Right atrium auricular region (tissue), 2 donors: ENCODE data around the gene FAM107B. TPM values are rescaled to one million over a fixed set of nuclear protein-coding genes. Genes with fewer than 3 reads are reported as not detected.

Source experiments
- DNase-seq: peaks from one replicate; pipeline ENCODE4 v3.0.0-alpha.2; 2019; ENCODE audit warnings: low spot score
- H3K27ac ChIP-seq, 2 donors: fragments of 200-600 bp; sonication (generic); 1 replicate in 1 of 2; 2 replicates in 1 of 2; pipeline ENCODE4 v1.5.1; 2016 to 2019
- H3K27me3 ChIP-seq, 2 donors: fragments of 200-600 bp; sonication (generic); one replicate each; pipeline versions ENCODE4 v1.5.1 to v1.6.0; 2017 to 2019
- H3K36me3 ChIP-seq: fragments of 200-600 bp; sonication (generic); one replicate; pipeline ENCODE4 v1.5.1; 2016
- H3K4me1 ChIP-seq, 2 donors: fragments of 200-600 bp; sonication (generic); one replicate each; pipeline versions ENCODE4 v1.5.1 to v1.6.0; 2017 to 2019
- H3K4me3 ChIP-seq, 2 donors: fragments of 200-600 bp; sonication (generic); 1 replicate in 1 of 2; 2 replicates in 1 of 2; pipeline ENCODE4 v1.5.1; 2017 to 2019; ENCODE audit warnings: mild to moderate bottlenecking in 1 of 2, moderate library complexity in 1 of 2
- H3K9me3 ChIP-seq, 2 donors: fragments of 200-600 bp; sonication (generic); one replicate each; pipeline ENCODE4 v1.5.1; 2019
- CTCF ChIP-seq, 2 donors: fragments of 200-600 bp; sonication (generic); IDR thresholded peaks; one replicate each; pipeline ENCODE4 v1.5.1; 2019; ENCODE audit warnings: antibody characterized with exemption in 2 of 2
- total RNA-seq, 2 donors: library from RNA; depleted of rRNA; stranded (reverse); fragments of >200 nt; gene quantifications; one replicate each; pipeline ENCODE4 v1.1.0, GENCODE V29; 2016

FAM107B gene
- total RNA-seq, 2 donors from 2014 or later = 10.6 to 14.1 TPM

- no peak for TF ChIP-seq CTCF (IDR thresholded peaks at IDR 0.05)
- DNase-seq = no peak
- Histone ChIP-seq H3K27ac (no peak overlapping the region), H3K9me3 (peaks cover 0 to 12% of the 10 kb centered on the region in 2 donors), H3K4me3 (no peak overlapping the region), H3K4me1 (no peaks in the 10 kb centered on the region), H3K27me3 (no peaks in the 10 kb centered on the region), H3K36me3 (no peaks in the 10 kb centered on the region)
Observed at GRCh38 chr10:14510346-14510745, 264.4 kb downstream of the FAM107B start.

GRCh38 chr10:14508725-14509124 is 266.0 kb downstream of the FAM107B start:
- Histone ChIP-seq H3K9me3 (peaks cover 0 to 12% of the 10 kb centered on the region in 2 donors), H3K36me3 (no peaks in the 10 kb centered on the region), H3K4me3 (no peak overlapping the region), H3K4me1 (no peaks in the 10 kb centered on the region), H3K27ac (no peak overlapping the region), H3K27me3 (no peaks in the 10 kb centered on the region)
- DNase-seq = no peak
- TF ChIP-seq CTCF (IDR thresholded peaks at IDR 0.05) = no peak

GRCh38 chr10:14507781-14508180 is 266.9 kb downstream of the FAM107B start:
- Histone ChIP-seq H3K27me3 (no peaks in the 10 kb centered on the region), H3K4me3 (no peak overlapping the region), H3K4me1 (no peaks in the 10 kb centered on the region), H3K27ac (no peak overlapping the region), H3K9me3 (peaks cover 0 to 12% of the 10 kb centered on the region in 2 donors), H3K36me3 (no peaks in the 10 kb centered on the region)
- no peak for DNase-seq
- TF ChIP-seq CTCF (IDR thresholded peaks at IDR 0.05) = no peak

- Histone ChIP-seq H3K36me3 (no peaks in the 10 kb centered on the region), H3K4me3 (no peak overlapping the region), H3K9me3 (peaks cover 0 to 12% of the 10 kb centered on the region in 2 donors), H3K4me1 (no peaks in the 10 kb centered on the region), H3K27ac (no peak overlapping the region), H3K27me3 (no peaks in the 10 kb centered on the region)
- DNase-seq = no peak
- TF ChIP-seq CTCF (IDR thresholded peaks at IDR 0.05) = no peak
Observed at GRCh38 chr10:14507176-14507575, 267.5 kb downstream of the FAM107B start.

GRCh38 chr10:14502431-14502830 is 272.3 kb downstream of the FAM107B start:
- TF ChIP-seq CTCF (IDR thresholded peaks at IDR 0.05) = no peak
- Histone ChIP-seq H3K4me3 (no peak overlapping the region), H3K36me3 (no peaks in the 10 kb centered on the region), H3K9me3 (no peaks in the 10 kb centered on the region), H3K27me3 (no peaks in the 10 kb centered on the region), H3K4me1 (no peaks in the 10 kb centered on the region), H3K27ac (no peak overlapping the region)
- DNase-seq = no peak

- no peak for DNase-seq
- TF ChIP-seq CTCF (IDR thresholded peaks at IDR 0.05) = no peak
- no peak overlapping the region for H3K27ac ChIP-seq
- H3K4me1 ChIP-seq = no peaks in the 10 kb centered on the region
- H3K36me3 ChIP-seq = no peaks in the 10 kb centered on the region
- no peaks in the 10 kb centered on the region for H3K9me3 ChIP-seq
- no peaks in the 10 kb centered on the region for H3K27me3 ChIP-seq
- H3K4me3 ChIP-seq = no peak overlapping the region
Observed at GRCh38 chr10:14500172-14500765, 274.4 kb downstream of the FAM107B start.
